Kidney (tissue), 14 donors: ENCODE measurements around the gene RAB11FIP3. TPM values are rescaled to one million over a fixed set of nuclear protein-coding genes. Genes with fewer than 3 reads are reported as not detected.

Experiments
- DNase-seq, 5 donors: peaks; one replicate each; pipeline ENCODE4 v3.0.0-alpha.2; 2013 to 2020
- FAIRE-seq: peaks from 2 replicates; lab custom pipeline; 2012; peaks lifted over from hg19 to GRCh38; lab: Jason Lieb, UNC
- H3K27ac ChIP-seq, 2 donors: one replicate each; pipeline ENCODE4 v1.7.0; 2013; ENCODE audit warnings: low read depth in 2 of 2, low read length in 2 of 2, inconsistent platforms in 1 of 2
- H3K27me3 ChIP-seq: one replicate; pipeline ENCODE4 v1.7.1; 2013; ENCODE audit warnings: low read length, inconsistent platforms; ENCODE audit not compliant: control insufficient read depth, insufficient read depth
- H3K36me3 ChIP-seq, 3 donors: one replicate each; pipeline versions ENCODE4 v1.7.0 to v1.7.1; 2013; ENCODE audit warnings: low read length in 3 of 3, control low read depth in 1 of 3, inconsistent platforms in 1 of 3; ENCODE audit not compliant: insufficient read depth in 3 of 3, control insufficient read depth in 2 of 3
- H3K4me1 ChIP-seq, 3 donors: one replicate each; pipeline versions ENCODE4 v1.7.0 to v1.7.1; 2013; ENCODE audit warnings: low read length in 3 of 3, inconsistent platforms in 1 of 3, low read depth in 1 of 3; ENCODE audit not compliant: control insufficient read depth in 2 of 3, insufficient read depth in 2 of 3
- H3K4me3 ChIP-seq, 3 donors: one replicate each; pipeline versions ENCODE4 v1.7.0 to v1.8.1; 2013; ENCODE audit warnings: low read length in 3 of 3, control low read depth in 1 of 3, inconsistent platforms in 1 of 3
- H3K9ac ChIP-seq, 3 donors: one replicate each; pipeline versions ENCODE4 v1.7.0 to v1.7.1; 2013; ENCODE audit warnings: low read length in 3 of 3, control low read depth in 1 of 3, inconsistent platforms in 1 of 3
- H3K9me3 ChIP-seq, 3 donors: one replicate each; pipeline versions ENCODE4 v1.7.0 to v1.7.1; 2013; ENCODE audit warnings: low read length in 3 of 3, control low read depth in 1 of 3, inconsistent platforms in 1 of 3; ENCODE audit not compliant: control insufficient read depth in 2 of 3, insufficient read depth in 1 of 3
- intact Hi-C: fragments of 100-400 bp; cut with DNase I; formaldehyde crosslinking; loops from one replicate; pipeline ENCODE4 v1.11.1; 2022
- polyA plus RNA-seq: library from polyadenylated mRNA; stranded (reverse); fragments of 350-450 nt; fragmentation: Illumina TruSeq; extraction: RNeasy Lipid Tissue Mini Kit (QIAGEN cat#74804); gene quantifications from one replicate; pipeline ENCODE4 v1.2.3, GENCODE V29; 2014; ENCODE audit warnings: low read depth, low replicate concordance; ENCODE audit not compliant: insufficient read depth
- total RNA-seq: library from RNA; stranded (reverse); fragmentation: NEBNext Ultra II Directional; extraction: Animal tissue kit (Norgen Biotek cat#: 25700); gene quantifications from one replicate; pipeline ENCODE4 v1.2.1, GENCODE V29; 2021
- TF ChIP-seq, protein P1 (sequence below): IDR thresholded peaks from 3 replicates; pipeline ENCODE4 v1.5.1; 2012; ENCODE audit warnings: mild to moderate bottlenecking, moderate library complexity, borderline replicate concordance; ENCODE audit not compliant: insufficient read depth; ENCODE audit errors: extremely low read depth
- donor health status: control.
- donor health status: control.
- donor health status: control.
- donor health status: control.
- donor health status: control.
- donor health status: DM: yes; HTN: yes; CAD: no.
- donor health status: Normal renal cell carcinoma (clear cell type).

The RAB11FIP3 gene
- total and polyA plus RNA-seq, 2 donors from 2014 or later = 84.9 to 162 TPM

- Histone ChIP-seq H3K4me1 (peaks cover 0 to 39% (median 23%) of the 10 kb centered on the region in 3 donors), H3K4me3 (peak within 1 kb of the TSS; percentile 51 to 74 (median 68)), H3K36me3 (no peaks in the 10 kb centered on the region), H3K9me3 (no peaks in the 10 kb centered on the region), H3K9ac (peak within 1 kb of the TSS; percentile 17 to 87 (median 80)), H3K27ac (peak within 1 kb of the TSS; percentile 96 to 98), H3K27me3 (no peaks in the 10 kb centered on the region)
- intact Hi-C loops = no loop called here
- FAIRE-seq (no peak), DNase-seq (peak; percentile 93 to 97 (median 95))
- TF ChIP-seq, protein P1, sequence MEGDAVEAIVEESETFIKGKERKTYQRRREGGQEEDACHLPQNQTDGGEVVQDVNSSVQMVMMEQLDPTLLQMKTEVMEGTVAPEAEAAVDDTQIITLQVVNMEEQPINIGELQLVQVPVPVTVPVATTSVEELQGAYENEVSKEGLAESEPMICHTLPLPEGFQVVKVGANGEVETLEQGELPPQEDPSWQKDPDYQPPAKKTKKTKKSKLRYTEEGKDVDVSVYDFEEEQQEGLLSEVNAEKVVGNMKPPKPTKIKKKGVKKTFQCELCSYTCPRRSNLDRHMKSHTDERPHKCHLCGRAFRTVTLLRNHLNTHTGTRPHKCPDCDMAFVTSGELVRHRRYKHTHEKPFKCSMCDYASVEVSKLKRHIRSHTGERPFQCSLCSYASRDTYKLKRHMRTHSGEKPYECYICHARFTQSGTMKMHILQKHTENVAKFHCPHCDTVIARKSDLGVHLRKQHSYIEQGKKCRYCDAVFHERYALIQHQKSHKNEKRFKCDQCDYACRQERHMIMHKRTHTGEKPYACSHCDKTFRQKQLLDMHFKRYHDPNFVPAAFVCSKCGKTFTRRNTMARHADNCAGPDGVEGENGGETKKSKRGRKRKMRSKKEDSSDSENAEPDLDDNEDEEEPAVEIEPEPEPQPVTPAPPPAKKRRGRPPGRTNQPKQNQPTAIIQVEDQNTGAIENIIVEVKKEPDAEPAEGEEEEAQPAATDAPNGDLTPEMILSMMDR = no peak
Measured at GRCh38 chr16:527015-527903, 101.8 kb downstream of the RAB11FIP3 start, which contains the start of gene CAPN15. Gene CAPN15 (plus strand): TSS chr16:527712. CDS start chr16:546839, 19,127 bp downstream.

- H3K9ac ChIP-seq = peak overlapping the region in 2 of 3 donors; percentile 69 to 80
- DNase-seq (peak in 1 of 5 donors; percentile 76), FAIRE-seq (no peak)
- H3K4me3 ChIP-seq = peak overlapping the region; percentile 51 to 67 (median 51)
- H3K9me3 ChIP-seq = no peaks in the 10 kb centered on the region
- peak overlapping the region; percentile 70 to 78 for H3K27ac ChIP-seq
- intact Hi-C loops = no loop called here
- H3K27me3 ChIP-seq = no peaks in the 10 kb centered on the region
- no peaks in the 10 kb centered on the region for H3K36me3 ChIP-seq
- H3K4me1 ChIP-seq = peaks cover 0 to 41% (median 23%) of the 10 kb centered on the region in 3 donors
- TF ChIP-seq, protein P1 = no peak
Measured at GRCh38 chr16:528111-529011, 102.9 kb downstream of the RAB11FIP3 start.

GRCh38 chr16:529012-529575, 103.6 kb downstream of the RAB11FIP3 start:
- TF ChIP-seq, protein P1 = no peak
- Histone ChIP-seq H3K4me1 (peaks cover 0 to 39% (median 23%) of the 10 kb centered on the region in 3 donors), H3K36me3 (no peaks in the 10 kb centered on the region), H3K9ac (peak overlapping the region in 1 of 3 donors; percentile 69), H3K27ac (peak overlapping the region; percentile 70 to 78), H3K4me3 (peak overlapping the region; percentile 51 to 67 (median 51)), H3K27me3 (no peaks in the 10 kb centered on the region), H3K9me3 (no peaks in the 10 kb centered on the region)
- DNase-seq = peak in 1 of 5 donors; percentile 54
- intact Hi-C loops = no loop called here
- no peak for FAIRE-seq
